ENCODE data around the gene SRP14.

GRCh38 chr15:40044717-40045571, 6.0 kb upstream of the SRP14 start:
- TF ChIP-seq CTCF (conservative IDR thresholded peaks at IDR 0.05) (peak; percentile 100), ZFX (IDR thresholded peaks at IDR 0.05) (no peak)
